ENCODE data around the gene TTBK2. TPM values are rescaled to one million over a fixed set of nuclear protein-coding genes. Genes with fewer than 3 reads are reported as not detected.
"Not testable (repeated sequence)": the region's sequence is repeated elsewhere in the genome, so short reads cannot be mapped to it uniquely, and the experiment has no call there.

TTBK2 gene
- total RNA-seq, 1 donor from 2014 or later: 10.6 TPM

GRCh38 chr15:42766109-42766508 is 154.5 kb downstream of the TTBK2 start:
- intact Hi-C loops (cut with micrococcal nuclease): not testable (repeated sequence)

DNA sequence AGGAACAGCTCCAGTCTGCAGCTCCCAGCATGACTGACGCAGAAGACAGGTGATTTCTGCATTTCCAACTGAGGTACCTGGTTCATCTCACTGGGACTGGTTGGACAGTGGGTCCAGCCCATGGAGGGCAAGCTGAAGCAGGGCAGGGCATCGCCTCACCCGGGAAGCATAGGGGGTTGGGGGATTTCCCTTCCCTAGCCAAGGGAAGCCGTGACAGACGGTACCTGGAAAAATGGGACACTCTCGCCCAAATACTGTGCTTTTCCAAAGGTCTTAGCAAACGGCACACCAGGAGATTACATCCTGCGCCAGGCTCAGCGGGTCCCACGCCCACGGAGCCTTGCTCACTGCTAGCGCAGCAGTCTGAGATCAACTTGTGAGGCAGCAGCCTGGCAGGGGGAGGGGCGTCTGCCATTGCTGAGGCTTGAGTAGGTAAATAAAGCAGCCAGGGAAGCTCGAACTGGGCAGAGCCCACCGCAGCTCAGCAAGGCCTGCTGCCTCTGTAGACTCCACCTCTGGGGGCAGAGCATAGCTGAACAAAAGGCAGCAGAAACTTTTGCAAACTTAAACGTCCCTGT is 156.3 kb downstream of the TTBK2 start:
- intact Hi-C loops (cut with micrococcal nuclease): not testable (repeated sequence)

- intact Hi-C loops (cut with micrococcal nuclease): not testable (repeated sequence)
Observed at GRCh38 chr15:42761813-42762212, 158.8 kb downstream of the TTBK2 start.

DNA sequence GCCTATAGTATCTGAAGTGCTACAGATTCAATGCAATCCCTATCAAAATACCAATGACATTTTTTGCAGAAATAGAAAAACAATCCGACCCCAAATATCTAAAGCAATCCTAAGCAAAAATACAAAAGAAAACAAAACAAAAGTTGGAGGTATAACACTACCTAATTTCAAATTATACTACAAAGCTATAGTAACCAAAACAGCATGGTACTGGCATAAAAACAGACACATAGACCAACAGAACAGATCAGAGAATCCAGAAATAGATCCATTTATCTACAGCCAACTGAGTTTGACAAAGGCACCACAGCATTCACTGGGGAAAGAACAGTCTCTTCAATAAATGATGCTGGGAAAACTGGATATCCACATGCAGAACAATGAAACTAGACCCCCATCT is 159.8 kb downstream of the TTBK2 start:
- intact Hi-C loops (cut with micrococcal nuclease): no loop called here

- intact Hi-C loops (cut with micrococcal nuclease): no loop called here
Observed at GRCh38 chr15:42759093-42759492, 161.5 kb downstream of the TTBK2 start.

DNA sequence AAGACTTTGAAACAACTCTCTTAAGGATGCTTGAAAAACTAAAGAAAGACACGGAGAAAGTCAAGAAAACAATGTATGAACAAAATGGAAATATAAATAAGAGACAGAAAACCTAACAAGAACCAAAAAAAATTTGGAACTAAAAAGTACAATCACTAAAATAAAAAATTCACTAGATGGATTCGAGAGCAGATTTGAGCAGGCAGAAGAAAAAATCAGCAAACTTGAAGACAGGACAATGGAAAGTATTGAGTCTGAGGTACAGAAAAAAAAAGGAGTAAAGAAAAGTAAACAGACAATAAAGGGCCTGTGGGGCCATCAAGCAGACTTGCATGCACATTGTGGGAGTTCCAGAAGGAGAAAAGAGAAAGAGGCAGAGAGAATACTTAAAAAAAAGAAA is 170.3 kb downstream of the TTBK2 start:
- intact Hi-C loops (cut with micrococcal nuclease): no loop called here

DNA sequence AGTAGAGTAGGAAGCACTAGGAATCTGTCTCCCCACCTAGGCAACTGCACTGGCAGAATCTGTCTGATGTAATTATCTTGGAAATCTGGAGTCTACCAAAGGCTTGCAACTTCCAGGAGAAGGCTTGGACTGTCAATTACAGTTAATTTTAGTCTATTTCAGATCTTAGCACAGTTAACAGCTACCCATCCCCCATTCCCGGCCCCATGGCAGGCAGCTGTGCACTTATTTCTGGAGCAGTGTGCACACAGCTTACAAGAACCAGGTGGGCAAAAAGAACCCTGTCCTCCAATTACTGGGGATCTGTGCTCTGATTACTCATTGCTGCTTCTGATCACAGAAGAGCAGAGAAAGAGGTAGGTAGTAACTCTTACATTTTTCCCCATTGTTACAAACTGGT is 171.3 kb downstream of the TTBK2 start:
- intact Hi-C loops (cut with micrococcal nuclease): no loop called here

DNA sequence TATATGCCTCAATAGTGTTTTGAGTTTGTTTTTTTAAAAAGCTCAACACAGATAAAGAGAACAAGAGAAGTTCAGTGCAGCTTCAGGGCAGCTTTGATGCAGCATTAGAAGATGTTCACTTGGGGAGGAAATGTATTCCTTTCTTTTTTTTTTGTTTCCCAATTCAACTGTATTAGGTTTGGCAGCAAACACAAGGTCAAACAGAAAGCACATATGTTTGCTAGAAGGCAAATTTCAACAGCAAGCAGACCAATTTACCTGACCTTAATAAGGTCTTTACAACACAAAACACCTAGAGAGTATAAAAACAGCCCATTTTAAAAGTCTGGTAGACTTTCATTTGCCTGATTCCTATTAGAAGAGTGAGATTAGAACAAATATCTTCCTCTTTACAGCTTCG is 176.4 kb downstream of the TTBK2 start:
- intact Hi-C loops (cut with micrococcal nuclease): no loop called here

DNA sequence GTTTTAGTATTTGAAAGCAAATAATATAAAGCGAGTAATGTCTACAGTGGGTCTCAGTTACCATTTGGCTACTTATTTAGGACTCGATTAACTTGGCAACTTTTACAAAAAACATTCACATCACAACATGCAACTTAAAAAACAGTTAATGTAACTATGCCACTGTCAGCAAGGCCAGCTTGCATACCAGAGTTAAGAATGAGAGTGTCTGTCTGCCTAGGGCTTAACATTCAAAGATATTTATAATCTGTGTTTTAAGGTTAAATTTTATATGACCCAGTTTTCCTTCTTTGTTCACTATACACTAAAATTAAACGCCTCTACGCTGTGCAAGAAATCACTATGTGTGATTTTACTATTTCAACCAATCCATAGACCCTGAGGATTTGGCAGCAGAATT is 178.4 kb downstream of the TTBK2 start:
- intact Hi-C loops (cut with micrococcal nuclease): no loop called here

GRCh38 chr15:42741710-42742109 is 178.9 kb downstream of the TTBK2 start:
- intact Hi-C loops (cut with micrococcal nuclease): no loop called here

DNA sequence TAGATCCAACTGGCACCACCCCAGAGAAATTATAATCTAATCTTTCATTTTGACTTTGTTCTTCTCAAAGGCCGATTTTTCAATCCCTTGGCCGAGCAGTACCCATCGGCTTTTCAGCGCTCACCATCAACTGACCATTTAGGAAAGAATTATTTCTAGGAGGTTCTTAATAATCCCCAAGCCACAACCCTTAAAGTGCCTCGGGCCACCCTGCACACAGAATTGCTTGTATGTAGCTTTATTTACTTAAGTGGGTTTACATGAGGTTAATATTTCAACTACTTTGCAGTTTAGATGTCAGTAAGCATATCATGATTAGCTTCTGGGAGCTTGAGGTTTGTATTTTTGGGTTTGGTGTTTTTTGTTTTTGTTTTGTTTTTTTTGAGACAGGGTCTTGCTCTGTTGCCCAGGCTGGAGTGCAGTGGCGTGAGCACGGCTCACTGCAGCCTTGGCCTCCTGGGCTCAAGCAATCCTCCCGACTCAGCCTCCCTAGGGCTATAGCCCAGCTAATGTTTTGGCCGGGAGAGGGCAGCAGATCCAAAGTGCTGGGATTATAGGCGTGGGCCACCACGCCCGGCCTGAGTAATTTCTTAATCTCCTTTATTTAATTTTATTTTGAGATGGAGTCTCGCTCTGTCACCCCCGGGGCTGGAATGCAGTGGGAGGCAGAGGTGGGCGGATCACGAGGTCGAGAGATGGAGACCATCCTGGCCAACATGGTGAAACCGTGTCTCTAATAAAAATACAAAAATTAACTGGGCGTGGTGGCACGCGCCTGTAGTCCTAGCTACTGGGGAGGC is 182.8 kb downstream of the TTBK2 start:
- intact Hi-C loops (cut with micrococcal nuclease): loop anchor here (1.0 kb wide), 1 partner anchor 184 kb away; no protein-coding TSS in a partner anchor

DNA sequence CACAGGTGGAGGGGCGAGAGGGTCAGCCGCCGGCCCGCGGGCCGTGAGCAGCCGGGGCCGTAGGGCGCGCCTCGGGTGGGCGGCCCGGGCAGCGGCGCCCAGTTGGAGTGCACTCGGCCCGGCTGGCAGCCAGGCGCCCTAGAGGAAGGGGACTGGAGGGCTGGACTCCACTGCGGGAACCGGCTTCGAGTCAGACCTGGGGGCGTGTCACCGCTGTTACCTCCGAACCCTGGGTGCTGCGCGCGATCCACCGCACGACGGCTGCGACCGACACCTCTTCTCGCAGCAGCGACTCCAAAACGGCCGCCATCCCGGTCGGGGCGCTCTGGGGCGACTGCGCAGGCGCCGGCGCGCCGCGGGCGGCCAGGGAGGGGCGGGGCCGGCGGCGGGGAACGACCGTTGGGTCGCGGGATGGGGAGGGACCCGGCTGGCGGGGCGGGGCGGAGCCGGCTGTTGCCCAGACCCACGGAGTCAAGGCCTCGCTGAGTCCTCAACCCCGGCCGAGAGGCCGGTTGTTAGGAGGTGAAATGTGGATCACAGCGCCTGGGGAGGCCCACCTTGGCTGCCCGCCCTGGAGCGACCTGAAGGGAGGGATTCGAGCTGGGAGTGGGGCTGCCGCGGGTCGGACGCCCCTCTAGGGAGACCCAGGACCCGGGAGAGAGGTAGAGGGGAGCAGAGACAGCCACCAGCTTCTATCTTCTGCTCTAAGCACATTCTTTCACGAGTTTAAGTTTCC is 183.6 kb downstream of the TTBK2 start, which contains the start of gene CDAN1:
TSS of gene CDAN1 (minus strand) at position 336 of the 736 bp plus-strand sequence. CDS start at position 310, 26 bp downstream.
- intact Hi-C loops (cut with micrococcal nuclease): loop anchor here (1.0 kb wide), 1 partner anchor 184 kb away; no protein-coding TSS in a partner anchor

DNA sequence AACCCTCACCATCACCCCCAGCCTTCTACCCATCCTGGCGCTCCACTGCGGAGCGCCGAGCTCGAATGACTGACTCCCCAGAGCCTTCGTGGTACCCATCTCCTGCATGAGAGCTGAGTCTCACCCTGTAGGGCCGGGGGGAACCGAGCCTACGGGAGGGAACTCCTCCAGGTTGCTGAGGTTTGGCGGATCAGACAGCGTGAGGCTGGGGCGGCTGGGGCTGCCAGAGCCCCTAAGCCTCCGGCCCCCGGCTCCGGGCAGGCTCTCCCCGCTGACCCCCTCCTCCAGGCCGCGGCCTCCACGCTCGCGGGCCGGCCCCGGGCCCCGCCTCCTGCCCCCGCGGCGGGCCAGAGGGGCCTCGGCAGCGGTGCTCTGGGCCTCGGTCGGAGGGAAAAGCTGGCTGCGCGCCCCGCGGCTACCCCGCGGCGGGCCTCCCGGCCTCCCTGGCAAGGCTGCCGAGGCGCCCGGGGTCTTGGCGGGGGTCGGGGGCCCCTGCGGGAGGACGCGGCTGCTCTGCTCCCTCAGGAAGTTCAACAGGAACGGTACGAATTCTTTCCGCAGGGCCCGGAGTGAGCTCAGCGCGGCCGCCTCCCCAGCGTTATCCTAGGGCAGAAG is 184.3 kb downstream of the TTBK2 start:
- intact Hi-C loops (cut with micrococcal nuclease): no loop called here

- intact Hi-C loops (cut with micrococcal nuclease): no loop called here
Observed at GRCh38 chr15:42735382-42736165, 185.0 kb downstream of the TTBK2 start.

DNA sequence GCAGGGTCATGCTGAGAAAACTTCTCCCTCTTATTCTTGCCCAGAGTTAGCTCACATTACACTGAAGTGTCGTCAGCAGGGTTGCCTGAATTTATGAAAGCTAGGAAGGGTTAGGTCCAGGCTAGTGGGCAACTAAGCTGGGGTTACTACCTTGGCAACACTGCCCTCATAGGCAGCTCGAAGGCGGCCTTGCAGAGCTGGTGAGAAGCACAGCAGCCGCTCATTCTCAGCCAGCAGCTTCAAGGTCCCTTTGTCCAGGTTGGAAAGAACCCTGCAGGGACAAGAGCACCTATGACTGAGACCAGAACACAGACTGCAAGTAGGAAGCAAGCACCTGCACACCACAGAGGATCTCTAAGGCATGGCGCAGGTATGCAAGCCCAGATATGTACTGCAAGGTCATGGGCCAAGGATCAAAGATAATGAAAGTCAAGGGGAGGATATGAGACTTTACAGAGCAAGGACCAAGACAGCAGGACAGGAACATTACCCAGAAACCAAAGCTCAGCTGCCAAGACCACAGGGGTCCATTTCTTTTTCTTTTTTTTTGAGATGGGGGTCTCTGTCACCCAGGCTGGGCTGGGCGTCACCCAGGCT is 186.4 kb downstream of the TTBK2 start:
- intact Hi-C loops (cut with micrococcal nuclease): no loop called here

GRCh38 chr15:42733027-42733426 is 187.6 kb downstream of the TTBK2 start:
- intact Hi-C loops (cut with micrococcal nuclease): no loop called here

GRCh38 chr15:42732095-42732827 is 188.3 kb downstream of the TTBK2 start:
- intact Hi-C loops (cut with micrococcal nuclease): no loop called here

- intact Hi-C loops (cut with micrococcal nuclease): no loop called here
Observed at GRCh38 chr15:42731461-42731860, 189.1 kb downstream of the TTBK2 start.

GRCh38 chr15:42730536-42730935 is 190.0 kb downstream of the TTBK2 start:
- intact Hi-C loops (cut with micrococcal nuclease): no loop called here

DNA sequence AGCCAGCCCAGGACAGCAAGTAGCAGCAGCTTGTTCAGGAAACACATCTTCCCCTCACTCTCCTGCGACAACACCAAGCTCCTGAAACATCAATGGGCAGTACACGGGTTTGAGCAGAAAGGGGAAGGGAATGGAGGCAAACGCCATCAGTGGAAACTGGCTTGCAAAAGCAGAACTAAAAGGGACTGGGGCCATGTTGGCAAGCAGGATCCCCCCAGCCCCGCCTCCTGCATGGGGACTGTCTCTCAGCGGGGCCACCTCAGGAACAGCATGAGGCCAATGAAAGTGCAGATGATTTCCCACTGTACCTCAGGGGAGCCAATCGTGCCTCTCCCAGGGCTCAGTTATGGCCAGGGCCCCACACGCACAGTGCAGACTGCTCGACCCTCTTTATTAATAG is 190.4 kb downstream of the TTBK2 start:
- intact Hi-C loops (cut with micrococcal nuclease): no loop called here
